CD14-positive monocyte (primary cell): ENCODE data around the gene PPP3CA. TPM values are rescaled to one million over a fixed set of nuclear protein-coding genes. Genes with fewer than 3 reads are reported as not detected.
A peak's percentile ranks its signal among the peaks of the same experiment; 100 is the strongest.

Experiments
- DNase-seq, 3 donors: peaks; one replicate each; pipeline ENCODE4 v3.0.0-alpha.2; 2011 to 2022
- H2AFZ ChIP-seq: 2 replicates; pipeline ENCODE4 v1.6.0; 2012; ENCODE audit warnings: mild to moderate bottlenecking, low read depth, low read length, inconsistent platforms; ENCODE audit not compliant: insufficient read depth, poor library complexity, severe bottlenecking
- H3K27ac ChIP-seq, 2 donors: 1 replicate in 1 of 2; 2 replicates in 1 of 2; pipeline ENCODE4 v1.5.1; 2012 to 2013; ENCODE audit warnings: low read length in 2 of 2, control low read depth in 1 of 2, inconsistent platforms in 1 of 2, low read depth in 1 of 2, mild to moderate bottlenecking in 1 of 2
- H3K27me3 ChIP-seq, 2 donors: one replicate each; pipeline versions ENCODE4 v1.6.0 to v1.6.1; 2011 to 2013; ENCODE audit warnings: low read length in 2 of 2; ENCODE audit not compliant: control insufficient read depth in 2 of 2, insufficient read depth in 2 of 2
- H3K36me3 ChIP-seq, 2 donors: replicated peaks in 1 of 2; 1 replicate in 1 of 2; 2 replicates in 1 of 2; pipeline versions ENCODE4 v1.5.1 to v1.6.1; 2012 to 2013; ENCODE audit warnings: low read length in 2 of 2, control low read depth in 1 of 2, inconsistent platforms in 1 of 2, mild to moderate bottlenecking in 1 of 2; ENCODE audit not compliant: insufficient read depth in 2 of 2, control insufficient read depth in 1 of 2
- H3K4me1 ChIP-seq, 2 donors: 1 replicate in 1 of 2; 2 replicates in 1 of 2; pipeline versions ENCODE4 v1.5.1 to v1.6.1; 2012 to 2013; ENCODE audit warnings: low read length in 2 of 2, control low read depth in 1 of 2, inconsistent platforms in 1 of 2, mild to moderate bottlenecking in 1 of 2, moderate library complexity in 1 of 2; ENCODE audit not compliant: insufficient read depth in 2 of 2, control insufficient read depth in 1 of 2
- H3K4me2 ChIP-seq: replicated peaks from 2 replicates; pipeline ENCODE3; 2012; ENCODE audit warnings: low read length, moderate library complexity, mild to moderate bottlenecking; ENCODE audit not compliant: poor library complexity, severe bottlenecking; ENCODE audit errors: extremely low read depth
- H3K4me3 ChIP-seq, 3 experiments: fragments of 200-600 bp in 1 of 3; sonication (generic) in 1 of 3; replicated peaks in 1 of 3; 1 replicate in 2 of 3; 2 replicates in 1 of 3; pipeline ENCODE4 v1.5.1; 2011 to 2013; ENCODE audit warnings: low read length in 3 of 3, mild to moderate bottlenecking in 3 of 3, control low read depth in 2 of 3, low read depth in 2 of 3, inconsistent platforms in 1 of 3, moderate library complexity in 1 of 3
- H3K79me2 ChIP-seq: 2 replicates; pipeline ENCODE4 v1.6.0; 2012; ENCODE audit warnings: mild to moderate bottlenecking, control low read depth, inconsistent platforms, low read length, moderate library complexity; ENCODE audit not compliant: insufficient read depth
- H3K9ac ChIP-seq: 2 replicates; pipeline ENCODE4 v1.6.0; 2017; ENCODE audit warnings: low read length, mild to moderate bottlenecking; ENCODE audit not compliant: insufficient read depth, poor library complexity, severe bottlenecking
- H3K9me3 ChIP-seq, 2 donors: replicated peaks in 1 of 2; 1 replicate in 1 of 2; 2 replicates in 1 of 2; pipeline versions ENCODE4 v1.5.1 to v1.6.1; 2012 to 2013; ENCODE audit warnings: low read length in 2 of 2, control low read depth in 1 of 2; ENCODE audit not compliant: control insufficient read depth in 1 of 2, insufficient read depth in 1 of 2
- H4K20me1 ChIP-seq: 2 replicates; pipeline ENCODE4 v1.6.0; 2012; ENCODE audit warnings: mild to moderate bottlenecking, low read length, control low read depth, moderate library complexity; ENCODE audit not compliant: insufficient read depth
- H3K27ac Mint-ChIP-seq, 7 donors: one replicate each; pipeline ENCODE4 v1.8.0; 2020; ENCODE audit warnings: mild to moderate bottlenecking in 7 of 7, mixed read lengths in 7 of 7, moderate library complexity in 6 of 7, inconsistent platforms in 2 of 7
- H3K27me3 Mint-ChIP-seq, 3 donors: one replicate each; pipeline ENCODE4 v1.8.0; 2021 to 2022; ENCODE audit warnings: low read depth in 3 of 3, mild to moderate bottlenecking in 3 of 3, mixed read lengths in 3 of 3, moderate library complexity in 3 of 3, inconsistent platforms in 1 of 3
- H3K36me3 Mint-ChIP-seq, 2 donors: one replicate each; pipeline ENCODE4 v1.8.0; 2020; ENCODE audit warnings: mixed read lengths in 2 of 2, inconsistent platforms in 1 of 2, mild to moderate bottlenecking in 1 of 2
- H3K4me1 Mint-ChIP-seq: one replicate; pipeline ENCODE4 v1.8.0; 2020; ENCODE audit warnings: mild to moderate bottlenecking, mixed read lengths
- H3K4me3 Mint-ChIP-seq, 2 donors: one replicate each; pipeline ENCODE4 v1.8.0; 2020; ENCODE audit warnings: mild to moderate bottlenecking in 2 of 2, mixed read lengths in 2 of 2, moderate library complexity in 1 of 2
- H3K9me3 Mint-ChIP-seq, 7 donors: one replicate each; pipeline ENCODE4 v1.8.0; 2020 to 2022; ENCODE audit warnings: mixed read lengths in 7 of 7, mild to moderate bottlenecking in 6 of 7, moderate library complexity in 6 of 7, inconsistent platforms in 2 of 7
- CTCF ChIP-seq: fragments of 200-600 bp; IDR thresholded peaks from one replicate; pipeline ENCODE4 v1.8.0; 2022; ENCODE audit warnings: antibody characterized with exemption, mild to moderate bottlenecking
- WGBS: methylation state at CpG from one replicate; pipeline ENCODE4 v1.1.5; 2013; ENCODE audit warnings: missing lambda C conversion rate; ENCODE audit not compliant: insufficient coverage; 5-methylcytosine and 5-hydroxymethylcytosine counted together
- intact Hi-C, 2 donors: fragments of 100-400 bp; cut with micrococcal nuclease; formaldehyde crosslinking; loops; one replicate each; pipeline versions ENCODE4 v1.15.0 to v1.15.1; 2023
- polyA minus RNA-seq: library from RNA; depleted of rRNA, polyadenylated mRNA; stranded (reverse); fragments of >200 nt; gene quantifications from 2 replicates; pipeline ENCODE4 v1.2.3, GENCODE V29; 2012
- polyA plus RNA-seq, 3 donors: library from polyadenylated mRNA; depleted of rRNA in 1 of 3; unstranded in 2 of 3; stranded (reverse) in 1 of 3; fragments of 300-500 nt in 2 of 3; fragments of >200 nt in 1 of 3; fragmentation: Illumina TruSeq in 2 of 3; gene quantifications; 1 replicate in 2 of 3; 2 replicates in 1 of 3; pipeline ENCODE4 v1.2.3, GENCODE V29; 2012 to 2021
- total RNA-seq, 12 experiments: library from RNA in 1 of 12; stranded (reverse) in 1 of 12; fragments of 120-200 nt in 1 of 12; gene quantifications; one replicate each; pipeline ENCODE4 v1.2.4 and lab custom pipeline; 2013 to 2026; ENCODE audit warnings: mixed read lengths in 6 of 12, inconsistent platforms in 1 of 12

PPP3CA gene
- 33.8 TPM for total RNA-seq (2013)
- polyA plus RNA-seq: 1 to 10 TPM; 5.1 to 9.7 (median 8.9) TPM
- polyA minus RNA-seq: 17.3 and 28.1 TPM in 2 replicates
- 42.0 to 88.4 (median 72.7) reads per million in 11 experiments for total RNA-seq (lab: John Stamatoyannopoulos, UW)

GRCh38 chr4:101347267-101347556, at the start of gene PPP3CA:
Gene PPP3CA, minus strand, starts transcription at chr4:101347526.
- H3K4me1 Mint-ChIP-seq: peaks cover 42% of the 10 kb centered on the region
- peak within 1 kb of the TSS; percentile 83 to 97 (median 96) for H3K27ac Mint-ChIP-seq
- Histone ChIP-seq H3K36me3 (no peaks in the 10 kb centered on the region), H3K4me1 (peaks cover 23 to 33% of the 10 kb centered on the region in 2 donors), H3K27ac (peak within 1 kb of the TSS; percentile 87 to 90), H3K9ac (peak within 1 kb of the TSS; percentile 83), H3K4me2 (peak within 1 kb of the TSS; percentile 98), H3K4me3 (peak within 1 kb of the TSS; percentile 78 to 97 (median 96)), H4K20me1 (peaks cover 40% of the 10 kb centered on the region), H3K9me3 (no peaks in the 10 kb centered on the region), H3K79me2 (peaks cover 50% of the 10 kb centered on the region), H2AFZ (peak within 1 kb of the TSS; percentile 95), H3K27me3 (peaks cover 0 to 6% of the 10 kb centered on the region in 2 donors)
- H3K27me3 Mint-ChIP-seq: peaks cover 0 to 7% (median 7%) of the 10 kb centered on the region in 3 donors
- peaks cover 0 to 2% (median 0%) of the 10 kb centered on the region in 7 donors for H3K9me3 Mint-ChIP-seq
- peaks cover 0 to 2% of the 10 kb centered on the region in 2 donors for H3K36me3 Mint-ChIP-seq
- TF ChIP-seq CTCF: no peak
- intact Hi-C loops: loop anchor here (10.0 kb wide), 3 partner anchors 62 to 248 kb away; no protein-coding TSS in a partner anchor
- peak within 1 kb of the TSS; percentile 97 to 98 for H3K4me3 Mint-ChIP-seq
- under 1% methylated on average over 41 of the region's 41 CpGs for WGBS
- DNase-seq: no peak

DNA sequence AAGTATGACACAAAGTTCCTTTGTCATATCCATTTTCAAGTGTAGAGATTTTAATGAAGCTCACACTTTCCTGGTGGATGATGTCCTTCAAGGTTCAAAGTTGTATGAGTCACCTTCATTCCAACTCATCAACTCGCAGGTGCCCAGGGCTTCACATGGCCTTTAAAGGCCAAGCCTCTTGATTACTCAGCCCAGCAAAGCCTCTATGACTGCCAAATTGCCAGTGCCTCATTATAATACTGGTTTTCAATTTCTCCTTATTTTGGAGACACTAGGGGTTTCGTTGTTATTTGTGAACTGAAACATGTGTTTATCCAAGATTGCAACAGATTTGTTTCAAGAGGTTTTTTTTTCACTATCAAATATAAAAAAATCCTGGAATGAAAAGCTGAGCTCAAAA, 45.9 kb upstream of the PPP3CA start:
- Histone ChIP-seq H3K4me1 (no peaks in the 10 kb centered on the region), H3K4me2 (no peak overlapping the region), H3K27me3 (no peaks in the 10 kb centered on the region), H4K20me1 (no peaks in the 10 kb centered on the region), H3K79me2 (no peaks in the 10 kb centered on the region), H3K36me3 (no peaks in the 10 kb centered on the region), H2AFZ (no peak overlapping the region), H3K9me3 (peaks cover 0 to 5% of the 10 kb centered on the region in 2 donors), H3K4me3 (no peak overlapping the region), H3K9ac (no peak overlapping the region), H3K27ac (no peak overlapping the region)
- H3K9me3 Mint-ChIP-seq: peaks cover 2 to 11% (median 5%) of the 10 kb centered on the region in 7 donors
- H3K36me3 Mint-ChIP-seq: no peaks in the 10 kb centered on the region
- whole genome bisulfite sequencing: 100% methylated on average over 1 of the region's 2 CpGs
- peaks cover 0 to 1% (median 0%) of the 10 kb centered on the region in 3 donors for H3K27me3 Mint-ChIP-seq
- intact Hi-C loops: no loop called here
- H3K4me1 Mint-ChIP-seq: no peaks in the 10 kb centered on the region
- H3K4me3 Mint-ChIP-seq: no peak overlapping the region
- no peak for TF ChIP-seq CTCF
- no peak overlapping the region for H3K27ac Mint-ChIP-seq
- DNase-seq: no peak
